ENCODE results near the gene MRPS18C.

DNA sequence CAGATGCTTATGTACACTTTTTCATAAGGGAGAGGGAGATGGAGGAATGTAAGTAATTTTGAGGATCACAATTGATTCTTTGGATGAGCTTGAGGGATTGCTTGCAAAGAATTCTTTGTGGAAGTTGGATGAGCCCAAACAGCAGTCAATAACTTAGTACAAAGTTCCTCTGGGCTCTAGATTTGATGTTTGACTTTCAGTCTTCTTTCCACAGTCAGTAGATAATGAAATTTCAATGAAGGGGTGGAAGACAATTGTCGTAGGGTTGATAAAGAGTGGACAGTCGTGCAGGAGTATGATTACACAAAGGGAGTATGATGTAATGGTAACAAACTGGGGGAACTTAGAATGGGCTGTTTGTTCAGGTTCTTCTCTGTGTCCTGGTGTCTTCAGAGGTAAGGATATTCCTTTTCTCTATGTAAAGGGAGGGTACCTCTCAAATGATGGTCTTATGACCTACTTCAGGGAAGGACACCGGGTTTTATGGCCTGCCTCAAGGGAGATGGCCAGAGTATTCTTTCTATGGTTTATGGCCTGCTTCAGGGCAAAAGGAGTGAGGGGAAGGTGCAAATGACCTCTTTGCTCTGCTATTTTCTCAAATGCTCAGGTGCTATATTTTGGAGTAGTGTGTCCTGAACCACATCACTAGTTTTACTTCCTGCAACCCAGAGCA, 30.7 kb downstream of the MRPS18C start:
- TF ChIP-seq, protein P1, sequence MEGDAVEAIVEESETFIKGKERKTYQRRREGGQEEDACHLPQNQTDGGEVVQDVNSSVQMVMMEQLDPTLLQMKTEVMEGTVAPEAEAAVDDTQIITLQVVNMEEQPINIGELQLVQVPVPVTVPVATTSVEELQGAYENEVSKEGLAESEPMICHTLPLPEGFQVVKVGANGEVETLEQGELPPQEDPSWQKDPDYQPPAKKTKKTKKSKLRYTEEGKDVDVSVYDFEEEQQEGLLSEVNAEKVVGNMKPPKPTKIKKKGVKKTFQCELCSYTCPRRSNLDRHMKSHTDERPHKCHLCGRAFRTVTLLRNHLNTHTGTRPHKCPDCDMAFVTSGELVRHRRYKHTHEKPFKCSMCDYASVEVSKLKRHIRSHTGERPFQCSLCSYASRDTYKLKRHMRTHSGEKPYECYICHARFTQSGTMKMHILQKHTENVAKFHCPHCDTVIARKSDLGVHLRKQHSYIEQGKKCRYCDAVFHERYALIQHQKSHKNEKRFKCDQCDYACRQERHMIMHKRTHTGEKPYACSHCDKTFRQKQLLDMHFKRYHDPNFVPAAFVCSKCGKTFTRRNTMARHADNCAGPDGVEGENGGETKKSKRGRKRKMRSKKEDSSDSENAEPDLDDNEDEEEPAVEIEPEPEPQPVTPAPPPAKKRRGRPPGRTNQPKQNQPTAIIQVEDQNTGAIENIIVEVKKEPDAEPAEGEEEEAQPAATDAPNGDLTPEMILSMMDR (IDR thresholded peaks at IDR 0.05; ENCODE audit: low read depth, low read length) = no peak
- TF ChIP-seq EZH2phosphoT487 (IDR thresholded peaks at IDR 0.05; ENCODE audit: low read depth) = no peak
